Spinal cord (tissue), 10 donors: Measurements from ENCODE around the gene MS4A14. TPM values are rescaled to one million over a fixed set of nuclear protein-coding genes. Genes with fewer than 3 reads are reported as not detected.

Experiments
- DNase-seq, 6 donors: peaks; one replicate each; pipeline versions ENCODE4 v3.0.0 to v3.0.0-alpha.2; 2013 to 2015; ENCODE audit warnings: low spot score in 6 of 6, low read depth in 4 of 6
- H3K27ac ChIP-seq: one replicate; pipeline ENCODE4 v1.5.1; 2013; ENCODE audit warnings: low read depth, low read length, control low read depth
- H3K27me3 ChIP-seq: one replicate; pipeline ENCODE4 v1.6.1; 2013; ENCODE audit warnings: low read length; ENCODE audit not compliant: control insufficient read depth, insufficient read depth
- H3K36me3 ChIP-seq: one replicate; pipeline ENCODE4 v1.6.1; 2013; ENCODE audit warnings: low read length; ENCODE audit not compliant: control insufficient read depth, insufficient read depth
- H3K4me1 ChIP-seq: one replicate; pipeline ENCODE4 v1.6.1; 2013; ENCODE audit warnings: low read length; ENCODE audit not compliant: control insufficient read depth, insufficient read depth
- H3K4me3 ChIP-seq: one replicate; pipeline ENCODE4 v1.5.1; 2013; ENCODE audit warnings: low read depth, low read length, control low read depth
- H3K9me3 ChIP-seq: one replicate; pipeline ENCODE4 v1.6.1; 2013; ENCODE audit warnings: low read length; ENCODE audit not compliant: control insufficient read depth, insufficient read depth
- WGBS: methylation state at CpG from one replicate; pipeline ENCODE4 v1.1.5; 2013; ENCODE audit warnings: missing lambda C conversion rate; ENCODE audit not compliant: insufficient coverage; 5-methylcytosine and 5-hydroxymethylcytosine counted together
- polyA plus RNA-seq, 2 donors: library from polyadenylated mRNA; unstranded; fragments of 120-200 nt; gene quantifications; one replicate each; pipeline ENCODE4 v1.2.1, GENCODE V29; 2013; ENCODE audit not compliant: insufficient read length in 2 of 2
- total RNA-seq, 2 donors: library from RNA; depleted of rRNA in 1 of 2; stranded (reverse); fragments of 120-200 nt in 1 of 2; fragments of >200 nt in 1 of 2; gene quantifications; one replicate each; pipeline versions ENCODE4 v1.2.3 to v1.2.4, GENCODE V29; 2013 to 2014
- donor health status: healthy.

The MS4A14 gene
- total and polyA plus RNA-seq, 4 donors, result 0.39 to 0.73 (median 0.57) TPM

- Histone ChIP-seq H3K9me3 (no peaks in the 10 kb centered on the region), H3K27ac (no peak overlapping the region), H3K4me3 (no peak overlapping the region), H3K4me1 (no peaks in the 10 kb centered on the region), H3K36me3 (no peaks in the 10 kb centered on the region), H3K27me3 (no peaks in the 10 kb centered on the region)
- 82% methylated on average over 3 of the region's 3 CpGs for WGBS
- no peak for DNase-seq
Measured at GRCh38 chr11:60457576-60457975, 61.3 kb downstream of the MS4A14 start.

GRCh38 chr11:60459345-60459744 lies 63.1 kb downstream of the MS4A14 start:
- Histone ChIP-seq H3K36me3 (no peaks in the 10 kb centered on the region), H3K4me1 (no peaks in the 10 kb centered on the region), H3K27me3 (no peaks in the 10 kb centered on the region), H3K27ac (no peak overlapping the region), H3K4me3 (no peak overlapping the region), H3K9me3 (no peaks in the 10 kb centered on the region)
- WGBS, result no CpG with 5 or more reads among the region's 1 CpG
- DNase-seq, result no peak

Other genes starting within 250 kb of the MS4A14 start
- 10 to 100 TPM; 29.8 to 36.4 TPM for gene MS4A6A, start 213.4 kb upstream of the MS4A14 start, total RNA-seq
- 1 to 10 TPM; 3.7 to 7.1 TPM for gene MS4A6A, start 213.4 kb upstream of the MS4A14 start, polyA plus RNA-seq
- 1 to 10 TPM in 1 of 2 donors, under 1 TPM in 1; 0.50 to 1.5 TPM for gene MS4A4E, start 153.3 kb upstream of the MS4A14 start, total RNA-seq
- gene MS4A4E, start 153.3 kb upstream of the MS4A14 start, polyA plus RNA-seq, result 1 to 10 TPM; 1.0 to 1.9 TPM
- 10 to 100 TPM in 1 of 2 donors, 1 to 10 TPM in 1; 9.0 to 11.0 TPM for gene MS4A4A, start 115.8 kb upstream of the MS4A14 start, total RNA-seq
- gene MS4A4A, start 115.8 kb upstream of the MS4A14 start, polyA plus RNA-seq, result 1 to 10 TPM; 2.3 to 4.1 TPM
- not detected for gene MS4A6E, start 69.2 kb upstream of the MS4A14 start, total RNA-seq
- not detected for gene MS4A6E, start 69.2 kb upstream of the MS4A14 start, polyA plus RNA-seq
- 10 to 100 TPM; 11.0 to 13.7 TPM for gene MS4A7, start 17.9 kb upstream of the MS4A14 start, total RNA-seq
- gene MS4A7, start 17.9 kb upstream of the MS4A14 start, polyA plus RNA-seq, result 1 to 10 TPM; 4.9 to 6.3 TPM
- gene MS4A5, start 33.1 kb downstream of the MS4A14 start, total RNA-seq, result not detected
- gene MS4A5, start 33.1 kb downstream of the MS4A14 start, polyA plus RNA-seq, result not detected
- gene MS4A1, start 59.4 kb downstream of the MS4A14 start, total RNA-seq, result under 1 TPM; 0.17 to 0.99 TPM
- under 1 TPM in 1 of 2 donors, not detected in 1; 0.21 TPM for gene MS4A1, start 59.4 kb downstream of the MS4A14 start, polyA plus RNA-seq
- not detected for gene MS4A12, start 96.3 kb downstream of the MS4A14 start, total RNA-seq
- not detected for gene MS4A12, start 96.3 kb downstream of the MS4A14 start, polyA plus RNA-seq
- not detected for gene MS4A13, start 118.9 kb downstream of the MS4A14 start, total RNA-seq
- gene MS4A13, start 118.9 kb downstream of the MS4A14 start, polyA plus RNA-seq, result not detected